NCI-H187 treated with DMSO at 0.1 percent for 48 hours (cell line): ENCODE measurements around the gene SFPQ.
"Not testable (repeated sequence)": the region's sequence is repeated elsewhere in the genome, so short reads cannot be mapped to it uniquely, and the experiment has no call there.

ENCODE experiments used
- DNase-seq: peaks from one replicate; lab custom pipeline; 2025; lab: John Stamatoyannopoulos, UW

The SFPQ gene

GRCh38 chr1:35188578-35189392 is 4.2 kb downstream of the SFPQ start:
- no peak for DNase-seq

DNA sequence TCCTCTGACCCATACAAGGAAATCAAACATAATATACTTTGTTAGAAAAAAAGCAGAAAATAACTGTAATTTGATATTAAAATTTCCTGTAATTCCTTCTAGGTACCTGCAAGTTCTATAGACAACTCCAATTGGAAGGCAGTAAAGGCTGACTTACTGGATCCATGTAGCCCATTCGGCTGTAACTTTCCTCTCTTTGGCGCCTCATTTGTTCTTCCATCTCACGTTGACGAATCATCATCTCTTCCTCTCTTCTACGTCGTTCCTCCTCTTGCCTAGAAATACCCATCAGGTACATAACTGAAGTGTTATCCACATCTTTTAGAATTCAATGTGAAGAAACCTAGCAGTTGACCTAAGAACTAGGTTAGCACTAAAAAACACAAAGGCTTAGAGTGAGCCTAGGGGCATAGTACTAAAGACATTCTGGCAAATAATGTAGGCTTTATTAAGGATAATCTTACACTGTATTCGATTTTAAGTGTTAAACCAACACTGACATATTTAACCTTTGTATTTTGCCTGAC is 5.1 kb downstream of the SFPQ start:
- DNase-seq = no peak

DNA sequence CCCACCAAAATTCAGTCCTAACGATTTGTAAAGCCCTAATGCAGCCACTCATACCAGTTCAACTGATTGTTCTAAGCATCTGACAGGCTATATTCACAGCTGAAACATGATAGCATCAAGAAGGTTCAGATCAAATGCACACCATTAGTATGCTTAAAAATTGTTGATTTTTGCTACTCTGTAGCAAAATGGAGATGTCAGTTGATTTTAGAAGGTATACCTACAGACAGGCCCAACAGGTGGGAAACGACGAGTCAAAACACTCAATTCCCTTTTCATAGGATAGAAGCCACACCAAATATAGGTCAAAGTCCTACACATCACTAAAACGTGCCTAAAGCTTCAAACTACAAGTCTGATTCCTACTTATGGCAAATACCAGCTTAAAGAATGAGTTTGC is 6.7 kb downstream of the SFPQ start:
- no peak for DNase-seq

GRCh38 chr1:35185200-35185599 is 7.7 kb downstream of the SFPQ start:
- no peak for DNase-seq

GRCh38 chr1:35184495-35185199 is 8.3 kb downstream of the SFPQ start:
- DNase-seq = no peak

GRCh38 chr1:35181790-35182455 is 11.0 kb downstream of the SFPQ start:
- DNase-seq = no peak

- DNase-seq = no peak
These were observed 12.1 kb downstream of the SFPQ start for GRCh38 chr1:35180776-35181374.

DNA sequence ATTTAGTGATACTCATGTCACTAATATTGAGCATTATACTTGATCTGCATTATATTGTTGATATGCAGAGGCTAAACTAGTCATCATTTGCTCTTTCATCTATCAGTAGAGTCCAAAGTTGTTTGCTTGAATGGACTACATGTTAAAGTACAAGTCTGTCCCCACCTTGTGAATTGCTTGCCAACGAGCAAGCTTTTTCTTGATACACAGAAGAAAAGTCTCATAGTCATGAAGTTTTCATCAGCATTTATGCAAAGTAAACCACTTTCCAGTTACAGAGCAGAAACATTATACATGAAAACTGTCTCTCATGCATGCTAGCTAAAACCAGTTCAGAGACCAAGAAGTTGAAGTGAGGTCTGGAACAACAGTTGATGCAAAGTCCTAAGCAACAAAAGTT is 13.0 kb downstream of the SFPQ start:
- no peak for DNase-seq

DNA sequence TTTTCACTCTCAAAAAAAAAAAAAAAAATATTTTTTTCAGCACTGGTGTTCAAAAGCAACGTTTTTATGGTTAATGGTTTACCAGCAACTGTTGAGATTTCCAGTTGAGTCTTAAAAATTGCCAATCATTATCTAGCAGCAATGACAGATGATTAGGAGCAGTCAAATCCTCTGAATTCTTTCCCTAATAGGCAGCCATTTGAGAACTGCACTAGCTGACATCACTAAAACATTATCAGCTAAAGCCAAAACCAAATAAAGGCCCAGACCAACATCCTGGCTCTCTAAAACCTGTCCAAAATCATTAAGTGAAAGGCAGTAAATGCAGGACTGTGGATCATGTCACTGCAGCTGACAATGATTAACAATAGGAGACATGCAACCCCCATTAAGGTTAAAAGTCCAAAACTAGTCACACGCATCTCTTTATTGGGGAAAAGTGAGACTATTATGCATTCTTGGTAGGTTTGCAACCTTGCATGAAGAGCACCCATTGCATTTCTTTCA is 14.0 kb downstream of the SFPQ start:
- no peak for DNase-seq

DNA sequence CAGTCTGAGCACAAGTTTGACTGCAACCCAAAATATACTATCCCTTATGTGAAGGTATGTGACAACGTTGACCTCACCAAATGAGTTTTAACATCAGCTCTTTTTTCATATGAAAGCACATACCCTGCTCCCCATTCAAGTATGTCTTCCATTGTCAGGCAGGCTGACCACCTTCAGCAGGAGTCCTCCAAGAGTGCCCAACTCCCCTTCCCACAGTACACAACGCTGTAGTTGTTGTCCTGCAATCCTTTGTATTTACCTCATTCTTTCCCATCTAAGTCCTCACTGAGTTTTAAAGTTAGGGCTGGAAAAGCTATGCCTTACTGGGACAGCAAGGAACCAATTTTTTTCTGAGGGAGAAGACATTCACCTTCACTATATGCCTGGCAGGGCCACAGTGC is 14.7 kb downstream of the SFPQ start:
- DNase-seq = no peak

- no peak for DNase-seq
These were observed 15.6 kb downstream of the SFPQ start for GRCh38 chr1:35177237-35177786.

- DNase-seq = no peak
These were observed 17.3 kb downstream of the SFPQ start for GRCh38 chr1:35175602-35176001.

DNA sequence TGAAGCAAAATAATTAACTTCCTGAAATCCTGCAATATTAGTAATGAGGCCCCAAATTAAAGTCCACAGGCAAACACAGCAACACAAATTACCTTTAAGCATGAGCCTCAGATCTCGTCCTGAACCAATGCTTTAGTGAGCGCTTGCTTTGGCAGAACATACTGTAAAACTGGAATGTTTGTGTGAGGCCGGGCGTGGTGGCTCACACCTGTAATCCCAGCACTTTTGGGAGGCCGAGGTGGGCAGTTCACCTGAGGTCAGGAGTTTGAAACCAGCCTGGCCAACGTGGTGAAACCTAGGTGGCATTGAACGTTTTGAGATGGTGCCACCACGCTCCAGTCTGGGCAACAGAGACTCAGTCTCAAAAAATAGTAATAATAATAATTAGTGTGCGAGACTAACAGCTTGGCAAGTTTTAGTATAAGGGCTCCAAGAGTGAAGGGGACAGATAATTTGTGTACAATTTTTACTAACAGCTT is 17.8 kb downstream of the SFPQ start:
- no peak for DNase-seq

DNA sequence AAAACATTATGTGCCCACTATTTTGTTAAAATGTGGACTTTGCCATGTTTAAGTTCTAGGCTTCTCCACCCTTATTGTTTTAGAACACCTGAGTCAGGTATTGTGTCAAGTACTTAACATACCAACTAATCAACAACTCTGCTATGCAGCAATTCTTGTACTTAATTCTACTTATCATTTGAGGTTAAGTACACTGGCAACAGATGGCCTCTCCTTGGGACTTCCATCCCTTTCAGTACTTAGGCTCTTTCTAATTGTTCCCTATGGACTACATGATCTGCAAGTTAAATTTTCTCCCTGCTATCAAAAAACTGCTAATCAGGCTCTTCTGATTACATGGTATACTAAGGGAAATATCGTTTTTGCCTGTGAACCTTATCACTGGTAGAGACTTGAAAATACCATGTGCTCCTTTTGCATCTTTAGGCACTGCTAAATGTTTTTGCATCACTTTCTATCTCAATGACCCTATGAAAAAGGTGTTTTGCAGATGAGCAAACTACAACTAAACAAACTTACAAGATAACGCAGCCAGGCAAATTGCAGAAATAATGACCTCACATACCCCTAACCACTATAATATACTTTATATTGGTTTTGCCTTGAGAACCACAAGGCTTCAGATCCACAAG is 18.9 kb downstream of the SFPQ start:
- DNase-seq = no peak

DNA sequence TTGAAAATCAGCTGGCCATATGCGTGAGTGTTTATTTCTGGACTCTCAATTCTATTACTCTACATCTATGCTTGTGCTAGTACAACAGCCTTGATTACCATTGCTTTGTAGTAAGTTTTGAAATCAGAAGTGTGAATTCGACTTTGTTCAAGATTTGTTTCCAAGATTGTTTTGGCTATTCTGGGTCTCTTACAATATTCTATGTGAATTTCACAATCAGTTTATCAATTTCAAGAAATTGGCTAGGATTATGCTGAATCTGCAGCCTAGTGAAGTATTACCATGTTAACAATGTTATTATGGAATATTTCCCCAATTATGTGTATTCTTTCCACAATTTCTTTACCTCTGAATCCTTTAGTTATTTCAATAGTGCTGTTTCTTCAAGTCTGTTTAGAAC is 19.5 kb downstream of the SFPQ start:
- DNase-seq = no peak

GRCh38 chr1:35172022-35172421 is 20.9 kb downstream of the SFPQ start:
- DNase-seq = no peak

DNA sequence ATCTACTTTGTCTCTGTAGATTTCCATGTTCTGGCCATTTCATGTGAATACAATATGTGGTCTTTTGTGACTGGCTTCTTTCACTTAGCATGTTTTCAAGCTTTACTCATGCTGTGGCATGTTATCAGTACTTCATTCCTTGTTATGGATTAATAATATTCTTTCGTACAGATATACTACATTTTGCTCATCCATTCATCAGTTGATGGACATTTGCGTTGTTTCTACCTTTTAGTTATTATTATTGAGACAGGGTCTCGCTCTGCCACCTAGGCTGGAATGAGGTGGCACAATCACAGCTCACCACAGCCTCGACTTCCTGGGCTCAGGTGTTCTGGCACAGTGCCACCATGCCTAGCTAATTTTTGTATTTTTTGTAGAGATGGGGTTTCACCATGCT is 21.4 kb downstream of the SFPQ start:
- DNase-seq = no peak

DNA sequence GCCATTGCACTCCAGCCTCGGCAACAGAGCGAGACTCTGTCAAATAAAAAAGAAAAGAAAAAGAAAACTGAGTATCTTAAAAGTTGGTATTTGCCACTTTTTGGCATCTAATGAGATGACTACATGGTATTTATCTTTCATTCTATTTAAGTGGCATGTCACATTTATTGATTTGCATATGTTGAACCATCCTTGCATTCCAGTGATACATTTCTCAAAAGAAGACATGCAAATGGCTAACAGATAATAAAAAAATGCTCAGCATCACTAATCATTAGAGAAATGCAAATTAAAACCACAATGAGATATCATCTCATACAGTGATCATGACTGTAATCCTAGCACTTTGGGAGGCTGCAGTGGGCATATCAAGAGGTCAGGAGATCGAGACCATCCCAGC is 28.1 kb downstream of the SFPQ start:
- no peak for DNase-seq

- DNase-seq = no peak
These were observed 41.7 kb downstream of the SFPQ start for GRCh38 chr1:35151220-35151619.

DNA sequence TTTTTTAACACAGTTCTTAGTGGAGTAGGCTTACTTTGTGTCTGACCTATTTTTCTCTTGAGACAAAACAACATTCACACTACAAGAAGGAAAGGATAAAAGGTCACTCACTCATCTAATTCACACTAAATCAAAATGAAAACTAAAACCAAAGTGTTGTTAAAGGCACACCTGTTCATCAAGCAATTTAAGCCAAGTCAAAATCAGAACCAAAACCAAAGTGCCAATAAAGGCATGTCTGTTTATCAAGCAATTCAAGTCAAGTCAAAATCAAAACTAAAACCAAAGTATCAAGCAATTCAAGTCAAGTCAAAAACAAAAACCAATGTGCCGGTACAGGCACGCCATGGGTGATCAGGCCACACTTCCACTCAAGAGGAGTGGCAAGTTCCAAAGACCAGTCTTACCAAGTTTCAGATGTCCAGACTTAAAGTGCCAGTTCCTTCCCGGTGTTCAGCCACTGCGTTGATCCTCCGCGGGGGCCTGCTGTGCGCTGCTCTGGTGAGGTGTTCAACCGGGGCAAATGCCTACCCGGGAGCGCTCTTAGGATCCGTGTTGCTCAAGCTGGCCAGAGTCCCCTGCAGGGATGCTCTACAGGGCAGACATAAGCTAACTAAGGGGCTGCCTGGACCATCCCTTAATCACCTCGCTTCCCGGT is 46.9 kb downstream of the SFPQ start:
- not testable (repeated sequence) for DNase-seq
